ENCODE results near the gene ZNF423.

- TF ChIP-seq GATA3 (IDR thresholded peaks at IDR 0.05; ENCODE audit: low read depth, low read length) = no peak
- no peak for TF ChIP-seq GATA2 (IDR thresholded peaks at IDR 0.05; ENCODE audit: low read depth, low read length)
Measured at GRCh38 chr16:49456763-49457162, 399.1 kb downstream of the ZNF423 start.

All from SH-SY5Y (cell line).